K562 (cell line): ENCODE results near the gene SPRED2. TPM values are rescaled to one million over a fixed set of nuclear protein-coding genes. Genes with fewer than 3 reads are reported as not detected.

Source experiments
- MED1 ChIP-seq: sonication (generic); formaldehyde crosslinking; IDR thresholded peaks from 2 replicates; pipeline ENCODE4 v1.8.1; 2023; ENCODE audit warnings: missing genetic modification reagents, borderline replicate concordance
- REST ChIP-seq, 2 experiments: fragments of 450-650 bp; formaldehyde crosslinking in 1 of 2; IDR thresholded peaks; 2 replicates each; pipeline versions ENCODE4 v1.4.0 to v1.6.1; 2014 to 2020; ENCODE audit warnings: mild to moderate bottlenecking in 2 of 2, borderline replicate concordance in 1 of 2, low read depth in 1 of 2
- polyA plus RNA-seq, 8 experiments: library from polyadenylated mRNA; depleted of rRNA in 4 of 8; stranded (reverse) in 5 of 8; unstranded in 3 of 8; fragments of >200 nt; fragmentation: Nextera tagmentation in 2 of 8; fragmentation: Illumina TruSeq in 1 of 8; extraction: Ambion mirVana in 2 of 8; extraction: Trizol in 1 of 8; gene quantifications; 2 replicates each; pipeline versions ENCODE4 v1.2.1 to v1.2.3, GENCODE V29; 2011 to 2014; ENCODE audit warnings: inconsistent platforms in 1 of 8, missing spikeins in 1 of 8
- total RNA-seq, 7 experiments: library from RNA; depleted of rRNA in 6 of 7; stranded (reverse); fragments of >200 nt in 6 of 7; fragmentation: Illumina TruSeq in 2 of 7; extraction: Trizol in 2 of 7; gene quantifications; 2 replicates each; pipeline versions ENCODE4 v1.2.1 to v1.2.3, GENCODE V29; 2011 to 2021; ENCODE audit warnings: low replicate concordance in 1 of 7

SPRED2 gene
- total and polyA plus RNA-seq, 9 of the 15 experiments (the other 6 are each of a cell fraction or from before 2014, with no cell fraction given): 4.6 to 50.8 (median 14.1) TPM

- TF ChIP-seq REST (IDR thresholded peaks at IDR 0.05; ENCODE audit: borderline replicate concordance): no peak
- no peak for TF ChIP-seq REST (CRISPR knock-in tag; IDR thresholded peaks at IDR 0.05; ENCODE audit: low read depth)
- no peak for TF ChIP-seq MED1
These were observed 36.6 kb downstream of the SPRED2 start (continued) for GRCh38 chr2:65395621-65396347.
